Measurements from ENCODE around the gene ZNF28. TPM values are rescaled to one million over a fixed set of nuclear protein-coding genes. Genes with fewer than 3 reads are reported as not detected.
A peak's percentile ranks its signal among the peaks of the same experiment; 100 is the strongest.
"Not testable (repeated sequence)": the region's sequence is repeated elsewhere in the genome, so short reads cannot be mapped to it uniquely, and the experiment has no call there.

ZNF28 gene
- total and polyA plus RNA-seq, 10 of the 15 experiments (the other 5 are each of a cell fraction or from before 2014, with no cell fraction given) = 5.9 to 31.1 (median 15.3) TPM

- TF ChIP-seq IKZF1 (conservative IDR thresholded peaks at IDR 0.05) (peak; percentile 40; the same call in 1 of the 2 replicates), WRNIP1 (IDR thresholded peaks at IDR 0.05; ENCODE audit: borderline replicate concordance, low read depth, low read length) (no peak)
Observed at GRCh38 chr19:52778811-52779210, 42.6 kb downstream of the ZNF28 start (continued).

DNA sequence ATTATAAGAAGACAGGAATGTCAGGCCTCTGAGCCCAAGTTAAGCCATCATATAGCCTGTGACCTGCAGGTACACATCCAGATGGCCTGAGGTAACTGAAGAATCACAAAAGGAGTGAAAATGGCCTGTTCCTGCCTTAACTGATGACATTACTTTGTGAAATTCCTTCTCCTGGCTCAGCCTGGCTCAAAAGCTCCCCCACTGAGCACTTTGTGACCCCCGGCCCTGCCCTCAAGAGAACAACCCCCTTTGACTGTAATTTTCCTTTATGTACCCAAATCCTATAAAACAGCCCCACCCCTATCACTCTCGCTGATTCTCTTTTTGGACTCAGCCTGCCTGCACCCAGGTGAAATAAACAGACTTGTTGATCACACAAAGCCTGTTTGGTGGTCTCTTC lies 65.0 kb downstream of the ZNF28 start:
- H3K4me3 ChIP-seq; H3K4me2 ChIP-seq (ENCODE audit: control insufficient read depth, insufficient read depth); intact Hi-C loops (cut with micrococcal nuclease; ENCODE audit: unreplicated experiment); ATAC-seq; RAD21 ChIA-PET (ENCODE audit: unreplicated experiment); H3K36me3 ChIP-seq (ENCODE audit: control insufficient read depth in 2 of 2, insufficient read depth in 2 of 2, low read length in 1 of 2); CTCF ChIA-PET; DNase-seq (ENCODE audit: low read depth, low spot score); H4K20me1 ChIP-seq (ENCODE audit: control insufficient read depth, insufficient read depth); H2AFZ ChIP-seq (ENCODE audit: control insufficient read depth, low read depth, low read length); H3K79me2 ChIP-seq (ENCODE audit: control insufficient read depth, insufficient read depth, low read length); H3K27ac ChIP-seq (ENCODE audit: control insufficient read depth, insufficient read depth); SMC1A ChIA-PET (ENCODE audit: uncharacterized antibody, unreplicated experiment); POLR2A ChIA-PET; H3K4me1 ChIP-seq (ENCODE audit: control insufficient read depth, insufficient read depth, low read length); FAIRE-seq; H3K9me3 ChIP-seq (replicated peaks; ENCODE audit: control insufficient read depth, insufficient read depth, low read length); in situ Hi-C loops (cut with MboI); H3K27me3 ChIP-seq (replicated peaks in 1 of 2; ENCODE audit: control insufficient read depth in 2 of 2, insufficient read depth in 2 of 2, low read length in 1 of 2); H3K9ac ChIP-seq (ENCODE audit: control insufficient read depth, insufficient read depth, low read length); BruUV-seq (replicated peaks): not testable (repeated sequence)
- 62% methylated on average over 2 of the region's 2 CpGs for WGBS (ENCODE audit: insufficient coverage, insufficient replicate concordance, low lambda C conversion rate, missing lambda C conversion rate)

DNA sequence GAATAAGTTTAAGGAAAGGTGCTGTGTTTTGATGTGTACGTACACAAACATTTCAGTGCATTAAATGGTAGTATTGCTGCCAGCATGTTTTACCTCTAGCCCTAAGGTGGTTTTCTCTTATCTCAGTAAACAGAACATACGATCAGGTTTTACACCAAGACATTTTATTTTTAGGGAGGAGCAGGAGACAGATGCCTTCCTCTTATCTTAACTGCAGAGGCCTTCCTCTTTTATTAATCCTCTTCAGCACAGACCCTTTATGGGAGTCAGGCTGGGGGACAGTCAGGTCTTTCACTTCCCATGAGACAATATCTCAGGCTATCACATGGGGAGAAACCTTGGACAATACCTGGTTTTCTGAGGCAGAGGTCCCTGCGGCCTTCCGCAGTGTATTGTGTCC lies 71.7 kb downstream of the ZNF28 start:
- no peaks in the 10 kb centered on the region for H3K36me3 ChIP-seq (ENCODE audit: control insufficient read depth in 2 of 2, insufficient read depth in 2 of 2, low read length in 1 of 2)
- no TSS peak for BruUV-seq (replicated peaks)
- FAIRE-seq (no peak), DNase-seq (ENCODE audit: low read depth, low spot score) (no peak), ATAC-seq (no peak)
- H3K27ac ChIP-seq (ENCODE audit: control insufficient read depth, insufficient read depth) = no peak overlapping the region
- H3K9me3 ChIP-seq (replicated peaks; ENCODE audit: control insufficient read depth, insufficient read depth, low read length) = no peaks in the 10 kb centered on the region; the same call in 2 of the 3 replicates
- H3K79me2 ChIP-seq (ENCODE audit: control insufficient read depth, insufficient read depth, low read length) = no peaks in the 10 kb centered on the region
- H3K4me3 ChIP-seq = no peak overlapping the region
- in situ Hi-C loops (cut with MboI) (no loop called here), intact Hi-C loops (cut with micrococcal nuclease; ENCODE audit: unreplicated experiment) (loop anchor here (2.0 to 10.0 kb wide), 2 partner anchors 223 to 405 kb away; partner anchors contain the start of gene ZNF808)
- H2AFZ ChIP-seq (ENCODE audit: control insufficient read depth, low read depth, low read length) = no peak overlapping the region
- H3K27me3 ChIP-seq (replicated peaks in 1 of 2; ENCODE audit: control insufficient read depth in 2 of 2, insufficient read depth in 2 of 2, low read length in 1 of 2) = no peaks in the 10 kb centered on the region
- H4K20me1 ChIP-seq (ENCODE audit: control insufficient read depth, insufficient read depth) = no peaks in the 10 kb centered on the region
- ChIA-PET CTCF (interaction anchor here (0.8 kb wide), 2 partner anchors 144 to 398 kb away, joined by 3 read pairs; no protein-coding TSS in a partner anchor), SMC1A (ENCODE audit: uncharacterized antibody, unreplicated experiment) (no interaction called here), RAD21 (ENCODE audit: unreplicated experiment) (interaction anchor here (1.2 to 1.3 kb wide), 2 partner anchors 502 kb away, joined by 3 read pairs; no protein-coding TSS in a partner anchor), POLR2A (no interaction called here)
- 67% methylated on average over 4 of the region's 4 CpGs for WGBS (ENCODE audit: insufficient coverage, insufficient replicate concordance, low lambda C conversion rate, missing lambda C conversion rate)
- TF ChIP-seq IRF3 (IDR thresholded peaks at IDR 0.05) = no peak
- TF ChIP-seq SUZ12 (IDR thresholded peaks at IDR 0.05; ENCODE audit: unreplicated experiment) = no peak
- TF ChIP-seq ZSCAN29 (IDR thresholded peaks at IDR 0.05) = no peak
- TF ChIP-seq FOXM1 (IDR thresholded peaks at IDR 0.05; ENCODE audit: low read depth, low read length) = no peak
- TF ChIP-seq, protein P1, sequence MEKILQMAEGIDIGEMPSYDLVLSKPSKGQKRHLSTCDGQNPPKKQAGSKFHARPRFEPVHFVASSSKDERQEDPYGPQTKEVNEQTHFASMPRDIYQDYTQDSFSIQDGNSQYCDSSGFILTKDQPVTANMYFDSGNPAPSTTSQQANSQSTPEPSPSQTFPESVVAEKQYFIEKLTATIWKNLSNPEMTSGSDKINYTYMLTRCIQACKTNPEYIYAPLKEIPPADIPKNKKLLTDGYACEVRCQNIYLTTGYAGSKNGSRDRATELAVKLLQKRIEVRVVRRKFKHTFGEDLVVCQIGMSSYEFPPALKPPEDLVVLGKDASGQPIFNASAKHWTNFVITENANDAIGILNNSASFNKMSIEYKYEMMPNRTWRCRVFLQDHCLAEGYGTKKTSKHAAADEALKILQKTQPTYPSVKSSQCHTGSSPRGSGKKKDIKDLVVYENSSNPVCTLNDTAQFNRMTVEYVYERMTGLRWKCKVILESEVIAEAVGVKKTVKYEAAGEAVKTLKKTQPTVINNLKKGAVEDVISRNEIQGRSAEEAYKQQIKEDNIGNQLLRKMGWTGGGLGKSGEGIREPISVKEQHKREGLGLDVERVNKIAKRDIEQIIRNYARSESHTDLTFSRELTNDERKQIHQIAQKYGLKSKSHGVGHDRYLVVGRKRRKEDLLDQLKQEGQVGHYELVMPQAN (conservative IDR thresholded peaks at IDR 0.05) = no peak
- TF ChIP-seq MTA2 (IDR thresholded peaks at IDR 0.05; ENCODE audit: low read depth) = no peak
- no peak for TF ChIP-seq PKNOX1 (IDR thresholded peaks at IDR 0.05)
- no peaks in the 10 kb centered on the region for H3K4me1 ChIP-seq (ENCODE audit: control insufficient read depth, insufficient read depth, low read length)
- H3K9ac ChIP-seq (ENCODE audit: control insufficient read depth, insufficient read depth, low read length) = no peak overlapping the region
- H3K4me2 ChIP-seq (ENCODE audit: control insufficient read depth, insufficient read depth) = no peak overlapping the region
